GM21786 (cell line): ENCODE results near the gene TMEM120B.
A peak's percentile ranks its signal among the peaks of the same experiment; 100 is the strongest.

Source experiments
- ATAC-seq: cut with Tn5 transposase; IDR thresholded peaks from one replicate; pipeline ENCODE4 v1.9.1; 2021; ENCODE audit not compliant: unreplicated experiment

Gene TMEM120B

DNA sequence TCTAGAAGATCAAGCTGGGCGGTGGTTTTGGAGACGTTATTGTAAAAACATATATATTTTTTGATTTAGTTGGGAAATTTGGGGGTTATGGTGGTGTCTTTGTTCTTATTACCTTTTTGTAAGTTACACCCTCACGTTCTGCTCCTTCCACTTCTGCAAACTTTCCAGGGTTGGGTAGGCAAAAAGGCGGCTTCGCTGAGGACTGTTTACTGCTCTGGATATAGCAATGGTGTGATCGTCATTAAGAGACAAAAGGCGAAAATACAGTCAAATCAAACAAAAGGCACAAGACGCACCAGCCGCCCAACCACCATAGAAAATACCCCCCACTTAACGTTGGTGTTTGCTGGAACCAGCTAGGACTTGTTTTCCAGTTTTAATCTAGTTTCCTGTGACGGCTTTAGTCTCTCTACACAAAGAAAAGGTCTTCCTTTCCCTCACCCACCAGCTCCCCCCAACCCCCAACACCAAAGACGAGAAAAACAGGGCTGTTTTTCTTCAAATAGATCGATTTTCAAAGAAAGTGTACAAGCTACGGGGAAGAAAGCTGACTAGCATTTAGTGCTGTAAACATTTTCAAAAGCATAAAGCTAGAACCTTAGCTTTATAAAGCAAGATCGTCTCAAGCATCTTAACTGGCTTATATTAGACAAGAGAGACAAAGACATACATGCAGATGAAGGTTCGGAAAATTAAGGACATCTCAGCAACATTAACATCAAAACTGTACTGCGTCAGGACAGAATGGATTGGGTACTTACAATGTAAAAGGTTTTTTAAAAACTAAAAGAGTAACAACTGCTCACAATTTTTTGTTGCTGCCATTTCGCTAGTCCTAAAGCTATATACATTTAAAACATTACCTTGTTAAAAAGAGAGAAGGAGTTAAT, 89.3 kb downstream of the TMEM120B start:
- ATAC-seq, result no peak

- ATAC-seq, result no peak
These were observed 89.9 kb downstream of the TMEM120B start for GRCh38 chr12:121802485-121802842.

GRCh38 chr12:121802843-121803698, 90.5 kb downstream of the TMEM120B start:
- ATAC-seq, result peak; percentile 40

GRCh38 chr12:121803861-121804416, 91.4 kb downstream of the TMEM120B start, which contains the start of gene SETD1B:
SETD1B (plus strand) TSS chr12:121804009; CDS start chr12:121804738, 729 bp downstream.
- ATAC-seq, result no peak

- ATAC-seq, result no peak
These were observed 92.0 kb downstream of the TMEM120B start for GRCh38 chr12:121804417-121805111.

DNA sequence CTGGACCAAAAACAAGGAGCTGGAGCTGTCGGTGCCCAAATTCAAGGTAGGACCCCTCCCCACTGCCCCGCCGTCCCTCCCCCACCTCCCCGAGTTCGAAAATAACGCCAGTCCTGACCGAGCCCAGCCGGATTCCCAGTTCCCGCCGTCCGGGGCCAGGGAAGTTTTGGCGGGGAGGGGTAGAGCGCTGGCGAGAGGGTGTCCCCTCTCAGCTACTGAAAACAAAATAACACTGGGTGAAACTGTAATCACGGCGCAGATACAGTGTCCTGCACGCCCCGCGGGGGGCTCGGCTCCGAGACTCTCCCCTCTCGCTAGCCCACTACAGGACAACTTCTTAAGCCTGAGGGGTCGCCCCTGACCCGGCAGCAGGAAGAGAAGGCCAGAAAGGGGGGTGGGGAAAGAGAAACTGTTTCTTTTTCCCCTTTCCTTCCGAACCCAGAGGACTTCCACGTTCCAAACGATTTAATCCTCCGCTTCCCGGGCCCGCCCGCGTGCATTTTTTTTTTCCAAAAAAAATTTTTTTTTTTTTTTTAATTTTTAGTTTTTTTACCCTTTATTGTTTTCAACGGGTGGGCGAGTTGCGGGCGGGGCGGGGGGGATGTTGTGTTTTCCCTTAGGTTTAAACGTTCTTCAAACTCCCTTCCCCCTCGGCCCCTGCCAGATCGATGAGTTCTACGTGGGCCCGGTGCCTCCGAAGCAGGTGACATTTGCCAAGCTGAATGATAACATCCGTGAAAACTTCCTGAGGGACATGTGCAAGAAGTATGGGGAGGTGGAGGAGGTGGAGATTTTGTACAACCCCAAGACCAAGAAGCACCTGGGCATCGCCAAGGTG, 92.8 kb downstream of the TMEM120B start:
- ATAC-seq, result no peak

GRCh38 chr12:121806009-121806545, 93.5 kb downstream of the TMEM120B start:
- ATAC-seq, result no peak

- ATAC-seq, result no peak
These were observed 94.2 kb downstream of the TMEM120B start for GRCh38 chr12:121806546-121807423.

DNA sequence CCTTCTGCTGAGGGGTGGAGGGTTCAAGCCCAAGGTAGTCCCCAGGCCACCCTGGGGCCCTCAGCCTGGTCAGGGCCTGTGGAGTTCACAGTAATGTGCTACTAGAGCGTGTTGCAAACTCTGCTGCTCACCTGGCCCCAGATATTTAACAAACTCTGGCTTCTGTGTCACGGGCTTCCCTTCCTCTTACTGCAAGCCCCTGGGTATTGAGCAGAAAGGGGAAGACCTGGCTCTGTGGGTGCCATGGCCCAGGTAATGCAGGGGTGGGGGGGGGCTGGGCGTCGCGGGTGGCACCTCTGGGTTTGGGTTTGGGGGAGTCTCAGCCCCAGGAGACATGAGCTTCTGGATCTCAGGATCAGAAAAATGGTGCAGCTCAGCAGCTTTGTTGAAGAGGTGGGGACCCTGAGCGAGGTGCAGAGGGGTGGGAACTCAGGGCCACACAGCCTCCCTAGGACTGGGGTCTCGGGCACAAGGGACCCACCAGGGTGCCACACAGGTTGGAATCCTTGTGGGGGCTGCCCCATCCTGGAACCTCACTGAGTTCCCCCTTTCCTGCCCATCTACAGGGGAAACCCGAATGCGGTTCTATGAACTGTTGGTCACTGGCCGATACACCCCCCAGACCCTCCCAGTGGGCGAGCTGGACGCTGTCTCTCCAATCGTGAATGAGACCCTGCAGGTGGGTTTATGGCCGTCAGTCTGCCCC, 95.2 kb downstream of the TMEM120B start:
- ATAC-seq, result no peak

DNA sequence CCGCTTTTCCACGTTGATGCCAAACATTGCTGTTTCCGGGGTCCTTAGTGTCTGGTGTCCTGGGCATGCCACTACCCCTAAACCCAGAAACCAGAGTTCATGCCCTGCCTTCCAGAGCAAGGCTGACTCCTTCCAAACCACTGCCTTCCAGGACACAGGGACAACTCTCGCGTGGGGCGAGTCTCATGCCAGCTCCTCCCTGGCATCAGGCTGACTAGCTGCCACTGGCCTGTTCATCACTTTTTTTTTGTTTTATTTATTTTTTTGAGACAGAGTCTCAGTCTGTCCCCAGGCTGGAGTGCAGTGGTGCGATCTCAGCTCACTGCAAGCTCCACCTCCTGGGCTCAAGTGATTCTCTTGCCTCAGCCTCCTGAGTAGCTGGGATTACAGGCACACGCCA, 96.1 kb downstream of the TMEM120B start:
- ATAC-seq, result no peak

- no peak for ATAC-seq
These were observed 97.2 kb downstream of the TMEM120B start for GRCh38 chr12:121809712-121810116.

- ATAC-seq, result no peak
These were observed 97.8 kb downstream of the TMEM120B start for GRCh38 chr12:121810234-121810817.

- no peak for ATAC-seq
These were observed 98.4 kb downstream of the TMEM120B start for GRCh38 chr12:121810833-121811433.

DNA sequence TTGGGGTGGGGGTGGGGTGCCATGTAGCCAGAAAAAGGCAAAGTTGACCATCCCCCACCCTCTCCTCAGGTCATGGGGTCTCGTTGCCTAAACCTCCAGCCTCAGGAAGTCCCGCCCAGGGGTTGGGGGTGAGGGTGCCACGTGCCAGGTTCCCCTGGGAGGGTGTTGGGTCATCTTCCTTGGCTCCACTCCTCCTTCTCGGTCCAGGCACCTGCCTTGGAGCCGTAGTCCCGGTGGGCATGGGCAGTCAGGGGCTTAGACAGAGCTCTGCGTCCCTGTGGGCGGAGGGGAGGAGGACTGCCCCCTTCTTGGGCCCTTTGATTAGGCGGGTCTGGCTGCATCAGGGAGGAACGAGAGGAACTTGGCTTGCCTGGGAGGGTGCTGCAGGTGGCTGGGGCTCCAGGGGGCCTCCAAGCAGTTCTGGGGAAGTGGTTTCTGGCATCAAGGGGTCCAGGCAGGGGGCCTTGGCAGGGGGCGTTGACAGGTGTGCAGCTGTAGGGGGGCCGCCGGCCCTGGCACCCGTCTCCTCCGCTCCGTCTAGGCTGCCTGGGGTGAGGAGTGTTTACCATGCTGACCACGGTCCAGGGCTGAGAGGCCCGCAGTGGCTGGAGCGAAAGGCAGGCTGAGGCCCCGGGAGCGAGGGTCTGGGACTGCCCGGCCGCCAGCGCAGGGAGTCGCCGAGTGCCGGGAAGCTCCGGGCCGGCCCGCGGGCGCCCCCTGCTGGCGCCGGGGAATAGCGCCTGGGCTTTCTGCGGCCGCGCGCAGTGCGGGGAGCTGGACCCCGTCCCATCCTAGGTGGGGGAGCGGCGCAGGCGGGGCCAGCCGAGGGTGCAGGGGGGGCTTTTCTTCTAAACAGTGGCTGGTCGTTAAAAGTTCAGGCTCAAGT, 99.1 kb downstream of the TMEM120B start:
- ATAC-seq, result peak; percentile 64

- no peak for ATAC-seq
These were observed 99.8 kb downstream of the TMEM120B start for GRCh38 chr12:121812320-121812871.
